ENCODE results near the gene SPTBN4.

DNA sequence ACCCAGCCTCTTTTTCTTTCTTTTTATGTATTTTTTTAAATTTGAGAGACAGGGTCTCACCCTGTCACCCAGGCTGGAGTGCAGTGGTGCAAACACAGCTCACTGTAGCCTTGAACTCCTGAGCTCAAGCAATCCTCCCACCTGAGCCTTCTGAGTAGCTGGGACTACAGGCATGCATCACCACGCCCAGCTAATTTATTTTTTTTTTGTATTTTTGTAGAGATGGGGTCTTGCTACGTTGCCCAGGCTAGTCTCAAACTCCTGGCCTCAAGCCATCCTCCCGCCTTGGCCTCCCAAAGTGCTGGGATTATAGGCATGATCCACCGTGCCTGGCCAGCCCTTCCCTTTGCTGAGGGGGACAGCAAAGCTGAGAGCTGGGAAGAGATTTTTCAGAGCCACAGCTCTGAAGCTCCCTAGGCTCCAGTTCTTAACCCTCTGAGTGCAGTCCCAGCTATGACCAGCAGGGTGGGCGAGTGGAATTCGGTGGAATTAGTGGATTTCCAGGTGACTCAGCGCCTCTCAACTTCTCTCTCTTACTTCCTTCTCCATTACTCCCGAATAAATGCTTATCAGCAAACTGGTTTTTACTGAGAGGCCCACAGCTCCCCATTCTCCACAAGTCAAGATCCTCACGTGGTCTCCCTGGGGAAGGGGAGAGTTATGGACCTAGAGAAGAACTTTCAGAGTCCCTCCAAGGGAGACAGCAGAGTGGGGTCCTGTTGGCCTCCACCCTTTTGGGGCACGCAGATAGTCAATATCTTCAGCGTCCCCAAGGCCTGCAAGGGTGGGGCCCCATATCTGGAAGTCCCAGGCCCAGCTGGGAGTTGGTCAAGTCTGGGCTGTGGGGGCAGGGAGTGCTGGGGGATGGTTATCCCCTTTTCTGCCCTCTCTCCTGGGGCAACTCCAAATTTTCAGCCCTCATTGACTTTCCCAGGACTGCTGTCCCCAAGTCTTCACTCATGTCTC is 2.5 kb upstream of the SPTBN4 start:
- TF ChIP-seq, protein P1, sequence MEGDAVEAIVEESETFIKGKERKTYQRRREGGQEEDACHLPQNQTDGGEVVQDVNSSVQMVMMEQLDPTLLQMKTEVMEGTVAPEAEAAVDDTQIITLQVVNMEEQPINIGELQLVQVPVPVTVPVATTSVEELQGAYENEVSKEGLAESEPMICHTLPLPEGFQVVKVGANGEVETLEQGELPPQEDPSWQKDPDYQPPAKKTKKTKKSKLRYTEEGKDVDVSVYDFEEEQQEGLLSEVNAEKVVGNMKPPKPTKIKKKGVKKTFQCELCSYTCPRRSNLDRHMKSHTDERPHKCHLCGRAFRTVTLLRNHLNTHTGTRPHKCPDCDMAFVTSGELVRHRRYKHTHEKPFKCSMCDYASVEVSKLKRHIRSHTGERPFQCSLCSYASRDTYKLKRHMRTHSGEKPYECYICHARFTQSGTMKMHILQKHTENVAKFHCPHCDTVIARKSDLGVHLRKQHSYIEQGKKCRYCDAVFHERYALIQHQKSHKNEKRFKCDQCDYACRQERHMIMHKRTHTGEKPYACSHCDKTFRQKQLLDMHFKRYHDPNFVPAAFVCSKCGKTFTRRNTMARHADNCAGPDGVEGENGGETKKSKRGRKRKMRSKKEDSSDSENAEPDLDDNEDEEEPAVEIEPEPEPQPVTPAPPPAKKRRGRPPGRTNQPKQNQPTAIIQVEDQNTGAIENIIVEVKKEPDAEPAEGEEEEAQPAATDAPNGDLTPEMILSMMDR (IDR thresholded peaks at IDR 0.05; ENCODE audit: low read length) = peak; percentile 78
- no peak for TF ChIP-seq EZH2phosphoT487 (IDR thresholded peaks at IDR 0.05; ENCODE audit: low read length)

All from MM.1S (cell line).